Breast epithelium (tissue), 4 donors: Measurements from ENCODE around the gene MDFI. TPM values are rescaled to one million over a fixed set of nuclear protein-coding genes. Genes with fewer than 3 reads are reported as not detected.

Experiments used
- DNase-seq, 2 donors: peaks; one replicate each; pipeline ENCODE4 v3.0.0-alpha.2; 2019; ENCODE audit warnings: low spot score in 2 of 2
- H3K27ac ChIP-seq, 2 donors: fragments of 200-600 bp; sonication (generic) in 1 of 2; one replicate each; pipeline ENCODE4 v1.5.1; 2016 to 2019; ENCODE audit warnings: mild to moderate bottlenecking in 1 of 2
- H3K27me3 ChIP-seq, 2 donors: fragments of 200-600 bp; sonication (generic) in 1 of 2; one replicate each; pipeline versions ENCODE4 v1.5.1 to v1.6.0; 2017 to 2019; ENCODE audit warnings: control low read depth in 1 of 2, mild to moderate bottlenecking in 1 of 2
- H3K36me3 ChIP-seq: fragments of 200-600 bp; one replicate; pipeline ENCODE4 v1.5.1; 2019
- H3K4me1 ChIP-seq, 2 donors: fragments of 200-600 bp; sonication (generic); one replicate each; pipeline ENCODE4 v1.5.1; 2016 to 2019; ENCODE audit warnings: control low read depth in 1 of 2
- H3K4me3 ChIP-seq, 3 donors: fragments of 200-600 bp; sonication (generic); 1 replicate in 2 of 3; 2 replicates in 1 of 3; pipeline ENCODE4 v1.5.1; 2016 to 2019; ENCODE audit warnings: mild to moderate bottlenecking in 3 of 3, moderate library complexity in 2 of 3
- H3K9me3 ChIP-seq, 2 donors: fragments of 200-600 bp; sonication (generic) in 1 of 2; one replicate each; pipeline ENCODE4 v1.5.1; 2016 to 2019; ENCODE audit warnings: control low read depth in 1 of 2
- POLR2A ChIP-seq: fragments of 450-650 bp; IDR thresholded peaks from one replicate; pipeline ENCODE4 v1.6.1; 2016; ENCODE audit warnings: antibody characterized with exemption, mild to moderate bottlenecking, moderate library complexity
- POLR2AphosphoS5 ChIP-seq, 3 donors: sonication (generic); formaldehyde crosslinking; IDR thresholded peaks; one replicate each; pipeline ENCODE4 v1.6.1; 2017; ENCODE audit warnings: antibody characterized with exemption in 3 of 3
- intact Hi-C: fragments of 100-400 bp; cut with DNase I; formaldehyde crosslinking; loops from one replicate; pipeline ENCODE4 v1.15.1; 2023; ENCODE audit warnings: low total_unique reads
- total RNA-seq, 3 donors: library from RNA; depleted of rRNA; stranded (reverse); fragments of >200 nt; gene quantifications; one replicate each; pipeline ENCODE4 v1.1.0, GENCODE V29; 2016
- TF ChIP-seq, protein P1 (sequence below), 3 donors: fragments of 450-650 bp; IDR thresholded peaks; one replicate each; pipeline ENCODE4 v1.5.1; 2016 to 2017; ENCODE audit warnings: antibody characterized with exemption in 3 of 3, mild to moderate bottlenecking in 3 of 3, moderate library complexity in 3 of 3

The MDFI gene, protein sequence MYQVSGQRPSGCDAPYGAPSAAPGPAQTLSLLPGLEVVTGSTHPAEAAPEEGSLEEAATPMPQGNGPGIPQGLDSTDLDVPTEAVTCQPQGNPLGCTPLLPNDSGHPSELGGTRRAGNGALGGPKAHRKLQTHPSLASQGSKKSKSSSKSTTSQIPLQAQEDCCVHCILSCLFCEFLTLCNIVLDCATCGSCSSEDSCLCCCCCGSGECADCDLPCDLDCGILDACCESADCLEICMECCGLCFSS
- 10 to 100 TPM; 26.7 to 75.8 (median 36.1) TPM for total RNA-seq

DNA sequence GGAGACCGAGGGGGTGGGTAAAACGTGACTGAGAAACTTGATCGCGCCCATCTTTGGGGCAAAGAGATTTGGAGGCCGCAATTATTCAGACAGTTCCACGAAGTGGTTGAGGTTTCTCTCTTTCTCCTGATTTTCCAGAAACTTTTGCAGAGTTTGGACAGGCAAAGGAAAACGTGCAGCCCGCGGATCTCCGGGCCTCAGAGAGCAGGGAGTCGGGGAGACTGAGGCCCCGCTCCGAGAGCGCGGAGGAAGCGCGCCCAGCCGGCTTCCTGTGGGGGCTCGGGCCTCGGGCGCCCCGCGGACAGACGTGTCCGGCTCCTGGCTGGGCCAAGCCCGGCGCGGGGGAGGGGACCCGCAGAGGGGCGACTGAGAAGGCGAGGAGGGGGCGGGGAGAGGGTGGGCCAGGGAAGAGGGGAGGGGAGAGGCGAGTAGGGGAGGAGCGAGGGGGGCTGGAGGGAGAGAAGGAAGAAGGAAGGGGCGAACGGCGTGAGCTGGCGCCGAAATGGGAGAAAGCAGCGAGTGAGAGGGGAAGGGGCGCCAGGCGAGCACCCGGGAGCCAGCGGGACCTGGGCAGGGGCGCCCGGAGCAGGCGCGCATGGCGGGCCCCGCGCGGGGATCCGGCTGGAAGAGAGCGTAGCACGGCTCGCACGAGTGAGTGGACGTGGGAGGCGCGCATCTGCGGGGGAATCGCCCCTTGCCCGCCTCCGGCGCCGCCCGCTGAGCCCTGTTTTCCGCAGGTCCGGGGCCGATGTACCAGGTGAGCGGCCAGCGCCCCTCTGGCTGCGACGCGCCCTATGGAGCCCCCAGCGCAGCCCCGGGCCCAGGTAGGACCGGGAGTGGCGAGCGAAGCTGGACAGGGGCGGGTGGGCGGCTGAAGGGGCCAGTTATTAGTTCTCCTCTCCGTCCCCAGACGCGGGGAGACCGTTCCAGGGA, at the start of gene MDFI:
TSS of gene MDFI (plus strand) at position 467 of the 933 bp plus-strand sequence. CDS start at position 749, 282 bp downstream.
- peak within 1 kb of the TSS; percentile 83 to 87 for H3K27ac ChIP-seq
- H3K36me3 ChIP-seq: no peaks in the 10 kb centered on the region
- TF ChIP-seq POLR2AphosphoS5 (IDR thresholded peaks at IDR 0.05) (no peak), POLR2A (no peak)
- TF ChIP-seq, protein P1, sequence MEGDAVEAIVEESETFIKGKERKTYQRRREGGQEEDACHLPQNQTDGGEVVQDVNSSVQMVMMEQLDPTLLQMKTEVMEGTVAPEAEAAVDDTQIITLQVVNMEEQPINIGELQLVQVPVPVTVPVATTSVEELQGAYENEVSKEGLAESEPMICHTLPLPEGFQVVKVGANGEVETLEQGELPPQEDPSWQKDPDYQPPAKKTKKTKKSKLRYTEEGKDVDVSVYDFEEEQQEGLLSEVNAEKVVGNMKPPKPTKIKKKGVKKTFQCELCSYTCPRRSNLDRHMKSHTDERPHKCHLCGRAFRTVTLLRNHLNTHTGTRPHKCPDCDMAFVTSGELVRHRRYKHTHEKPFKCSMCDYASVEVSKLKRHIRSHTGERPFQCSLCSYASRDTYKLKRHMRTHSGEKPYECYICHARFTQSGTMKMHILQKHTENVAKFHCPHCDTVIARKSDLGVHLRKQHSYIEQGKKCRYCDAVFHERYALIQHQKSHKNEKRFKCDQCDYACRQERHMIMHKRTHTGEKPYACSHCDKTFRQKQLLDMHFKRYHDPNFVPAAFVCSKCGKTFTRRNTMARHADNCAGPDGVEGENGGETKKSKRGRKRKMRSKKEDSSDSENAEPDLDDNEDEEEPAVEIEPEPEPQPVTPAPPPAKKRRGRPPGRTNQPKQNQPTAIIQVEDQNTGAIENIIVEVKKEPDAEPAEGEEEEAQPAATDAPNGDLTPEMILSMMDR (IDR thresholded peaks at IDR 0.05): no peak
- no peaks in the 10 kb centered on the region for H3K9me3 ChIP-seq
- peaks cover 0 to 4% of the 10 kb centered on the region in 2 donors for H3K27me3 ChIP-seq
- no peaks in the 10 kb centered on the region for H3K4me1 ChIP-seq
- intact Hi-C loops: no loop called here
- DNase-seq: no peak
- peak within 1 kb of the TSS; percentile 38 to 79 (median 68) for H3K4me3 ChIP-seq

DNA sequence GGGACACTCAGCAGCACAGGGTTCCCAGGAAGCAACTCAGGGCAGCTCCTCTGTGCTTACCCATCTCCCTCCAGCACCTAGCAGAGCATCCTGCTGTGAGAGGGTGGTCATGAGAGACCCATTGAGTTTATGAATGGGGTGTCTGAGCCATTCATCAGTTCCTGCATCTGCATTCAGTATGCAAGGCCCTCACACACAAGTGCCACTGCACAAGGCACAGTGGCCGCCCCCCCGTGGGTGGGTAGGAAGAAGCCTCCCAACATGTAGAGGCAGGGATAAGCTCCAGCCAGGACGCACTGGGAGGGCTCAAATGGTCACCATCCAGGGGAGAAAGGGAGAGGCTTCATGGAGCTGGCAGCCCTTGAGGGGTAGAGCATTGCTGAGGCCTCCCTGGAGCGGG, 49.0 kb upstream of the MDFI start:
- no peaks in the 10 kb centered on the region for H3K4me1 ChIP-seq
- no peak overlapping the region for H3K4me3 ChIP-seq
- peaks cover 6% of the 10 kb centered on the region for H3K36me3 ChIP-seq
- DNase-seq: no peak
- TF ChIP-seq POLR2AphosphoS5 (IDR thresholded peaks at IDR 0.05) (no peak), POLR2A (no peak)
- TF ChIP-seq, protein P1 (IDR thresholded peaks at IDR 0.05): no peak
- H3K27me3 ChIP-seq: no peaks in the 10 kb centered on the region
- intact Hi-C loops: loop anchor here (10.0 kb wide), 1 partner anchor 124 kb away; no protein-coding TSS in a partner anchor
- no peaks in the 10 kb centered on the region for H3K9me3 ChIP-seq
- no peak overlapping the region for H3K27ac ChIP-seq

DNA sequence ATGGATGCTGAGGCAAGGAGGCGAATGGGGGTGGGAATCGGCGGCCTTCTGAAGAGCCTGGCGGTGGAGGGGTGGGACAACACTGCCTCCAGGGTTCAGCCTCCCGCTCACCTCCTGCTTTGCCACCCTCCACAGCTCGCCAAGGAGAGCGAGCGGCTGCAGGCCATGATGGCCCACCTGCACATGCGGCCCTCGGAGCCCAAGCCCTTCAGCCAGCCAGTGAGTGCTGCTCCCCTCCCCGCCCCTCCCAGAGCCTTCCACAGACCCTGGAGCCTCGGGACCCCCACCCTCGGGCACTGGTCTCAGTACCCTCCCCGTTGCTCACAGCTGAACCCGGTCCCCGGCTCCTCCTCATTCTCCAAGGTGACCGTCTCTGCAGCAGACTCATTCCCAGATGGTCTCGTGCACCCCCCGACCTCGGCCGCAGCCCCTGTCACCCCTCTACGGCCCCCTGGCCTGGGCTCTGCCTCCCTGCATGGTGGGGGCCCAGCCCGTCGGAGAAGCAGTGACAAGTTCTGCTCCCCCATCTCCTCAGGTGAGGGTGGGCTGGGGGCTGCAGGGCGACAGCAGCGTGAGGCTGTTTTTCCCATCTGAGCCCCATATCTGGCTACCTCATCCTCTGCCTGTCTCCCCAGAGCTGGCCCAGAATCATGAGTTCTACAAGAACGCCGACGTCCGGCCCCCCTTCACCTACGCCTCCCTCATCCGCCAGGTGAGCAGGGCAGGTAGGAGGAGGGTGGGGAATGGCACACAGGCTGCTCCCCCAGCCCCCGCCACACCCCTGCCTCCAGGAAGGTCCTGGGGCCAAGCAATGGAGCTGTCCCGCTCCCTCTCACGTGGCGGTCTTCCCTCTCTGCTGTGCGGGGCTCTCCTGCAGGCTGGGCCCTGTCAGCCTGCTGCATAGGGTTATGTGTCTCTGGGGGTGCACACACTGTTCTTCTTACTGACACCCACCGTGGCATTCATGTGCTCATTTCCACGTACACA, 48.3 kb upstream of the MDFI start:
- H3K27me3 ChIP-seq: no peaks in the 10 kb centered on the region
- H3K27ac ChIP-seq: no peak overlapping the region
- TF ChIP-seq POLR2AphosphoS5 (IDR thresholded peaks at IDR 0.05) (no peak), POLR2A (no peak)
- TF ChIP-seq, protein P1 (IDR thresholded peaks at IDR 0.05): no peak
- peaks cover 6% of the 10 kb centered on the region for H3K36me3 ChIP-seq
- intact Hi-C loops: loop anchor here (10.0 kb wide), 2 partner anchors 125 to 225 kb away; no protein-coding TSS in a partner anchor
- H3K4me3 ChIP-seq: no peak overlapping the region
- H3K4me1 ChIP-seq: no peaks in the 10 kb centered on the region
- DNase-seq: no peak
- H3K9me3 ChIP-seq: no peaks in the 10 kb centered on the region

DNA sequence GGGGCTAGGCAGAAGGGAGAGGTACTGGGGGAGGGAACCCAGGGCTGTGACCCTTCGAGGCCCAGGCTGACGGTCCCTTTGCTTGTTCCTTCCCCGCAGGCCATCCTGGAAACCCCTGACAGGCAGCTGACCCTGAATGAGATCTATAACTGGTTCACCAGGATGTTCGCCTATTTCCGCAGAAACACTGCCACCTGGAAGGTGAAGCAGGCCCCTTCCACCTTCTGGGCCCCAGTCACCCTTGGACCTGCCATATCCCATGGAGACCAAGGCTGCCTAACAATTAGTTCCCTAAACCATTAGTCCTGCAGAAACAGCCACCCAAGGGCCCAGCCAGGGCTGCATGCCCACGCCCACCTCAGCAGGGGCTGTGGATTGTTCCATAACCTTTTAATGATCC, 47.1 kb upstream of the MDFI start:
- no peak for TF ChIP-seq POLR2AphosphoS5 (IDR thresholded peaks at IDR 0.05)
- no peak for TF ChIP-seq POLR2A
- Histone ChIP-seq H3K9me3 (no peaks in the 10 kb centered on the region), H3K4me3 (no peak overlapping the region), H3K4me1 (no peaks in the 10 kb centered on the region), H3K27me3 (no peaks in the 10 kb centered on the region), H3K36me3 (peaks cover 6% of the 10 kb centered on the region), H3K27ac (peak overlapping the region in 1 of 2 donors; percentile 3)
- DNase-seq: no peak
- intact Hi-C loops: loop anchor here (10.0 kb wide), 1 partner anchor 226 kb away; no protein-coding TSS in a partner anchor
